GM06990 (cell line): ENCODE data around the gene SGTA.

Experiments used
- DNase-seq: peaks from one replicate; pipeline ENCODE4 v3.0.0-alpha.2; 2011; ENCODE audit not compliant: insufficient read length; ENCODE audit errors: extremely low read depth
- H3K27me3 ChIP-seq: replicated peaks from 2 replicates; pipeline ENCODE4 v1.6.0; 2011; ENCODE audit warnings: low read length; ENCODE audit not compliant: control insufficient read depth, insufficient read depth
- H3K36me3 ChIP-seq: 2 replicates; pipeline ENCODE4 v1.5.1; 2011; ENCODE audit warnings: low read length; ENCODE audit not compliant: control insufficient read depth, insufficient read depth
- H3K4me3 ChIP-seq: replicated peaks from 2 replicates; pipeline ENCODE4 v1.5.1; 2011; ENCODE audit warnings: low read depth, mild to moderate bottlenecking, control low read depth, low read length
- CTCF ChIP-seq: IDR thresholded peaks from 2 replicates; pipeline ENCODE4 v1.5.1; 2011; ENCODE audit warnings: low read length, control low read depth, mild to moderate bottlenecking, inconsistent platforms; ENCODE audit not compliant: insufficient read depth, poor library complexity, severe bottlenecking

SGTA gene

GRCh38 chr19:2770055-2771013 lies 12.7 kb downstream of the SGTA start:
- no peaks in the 10 kb centered on the region for H3K27me3 ChIP-seq
- no peak for DNase-seq
- H3K36me3 ChIP-seq: peaks cover 14% of the 10 kb centered on the region
- no peak overlapping the region for H3K4me3 ChIP-seq
- TF ChIP-seq CTCF: no peak

- Histone ChIP-seq H3K27me3 (no peaks in the 10 kb centered on the region), H3K36me3 (peaks cover 17% of the 10 kb centered on the region), H3K4me3 (no peak overlapping the region)
- no peak for TF ChIP-seq CTCF
- no peak for DNase-seq
Observed at GRCh38 chr19:2769218-2769617, 13.9 kb downstream of the SGTA start.

GRCh38 chr19:2768365-2769132 lies 14.5 kb downstream of the SGTA start:
- no peak for DNase-seq
- Histone ChIP-seq H3K36me3 (peaks cover 16% of the 10 kb centered on the region), H3K27me3 (no peaks in the 10 kb centered on the region), H3K4me3 (no peak overlapping the region)
- no peak for TF ChIP-seq CTCF

- Histone ChIP-seq H3K36me3 (peaks cover 23% of the 10 kb centered on the region), H3K4me3 (no peak overlapping the region), H3K27me3 (no peaks in the 10 kb centered on the region)
- no peak for TF ChIP-seq CTCF
- no peak for DNase-seq
Observed at GRCh38 chr19:2767688-2768087, 15.4 kb downstream of the SGTA start.

- H3K27me3 ChIP-seq: no peaks in the 10 kb centered on the region
- no peak for TF ChIP-seq CTCF
- DNase-seq: no peak
- H3K36me3 ChIP-seq: peaks cover 27% of the 10 kb centered on the region
- H3K4me3 ChIP-seq: no peak overlapping the region
Observed at GRCh38 chr19:2766594-2767372, 16.3 kb downstream of the SGTA start.
